Immature natural killer cell (primary cell): ENCODE results near the gene NEDD4L. TPM values are rescaled to one million over a fixed set of nuclear protein-coding genes. Genes with fewer than 3 reads are reported as not detected.

Experiments used
- DNase-seq, 3 donors: peaks; one replicate each; pipeline ENCODE4 v3.0.0; 2022; ENCODE audit warnings: mixed read lengths in 1 of 3
- H3K27ac Mint-ChIP-seq, 6 donors: one replicate each; pipeline ENCODE4 v1.8.0; 2020; ENCODE audit warnings: mixed read lengths in 6 of 6, mild to moderate bottlenecking in 5 of 6, inconsistent platforms in 4 of 6, moderate library complexity in 3 of 6
- H3K27me3 Mint-ChIP-seq, 3 donors: one replicate each; pipeline ENCODE4 v1.8.0; 2020 to 2021; ENCODE audit warnings: low read depth in 3 of 3, mild to moderate bottlenecking in 3 of 3, mixed read lengths in 3 of 3, moderate library complexity in 3 of 3, inconsistent platforms in 1 of 3
- H3K36me3 Mint-ChIP-seq, 3 donors: one replicate each; pipeline ENCODE4 v1.8.0; 2020; ENCODE audit warnings: mixed read lengths in 3 of 3, inconsistent platforms in 2 of 3, mild to moderate bottlenecking in 2 of 3
- H3K4me1 Mint-ChIP-seq, 2 donors: one replicate each; pipeline ENCODE4 v1.8.0; 2020; ENCODE audit warnings: inconsistent platforms in 2 of 2, mild to moderate bottlenecking in 2 of 2, mixed read lengths in 2 of 2, moderate library complexity in 1 of 2
- H3K4me3 Mint-ChIP-seq, 5 donors: one replicate each; pipeline ENCODE4 v1.8.0; 2020; ENCODE audit warnings: mild to moderate bottlenecking in 5 of 5, mixed read lengths in 5 of 5, inconsistent platforms in 3 of 5, moderate library complexity in 3 of 5
- H3K9me3 Mint-ChIP-seq, 6 donors: one replicate each; pipeline ENCODE4 v1.8.0; 2020; ENCODE audit warnings: mild to moderate bottlenecking in 6 of 6, mixed read lengths in 6 of 6, inconsistent platforms in 4 of 6, moderate library complexity in 3 of 6
- polyA plus RNA-seq, 3 donors: library from polyadenylated mRNA; unstranded; fragments of 300-500 nt; fragmentation: Illumina TruSeq; gene quantifications; one replicate each; pipeline ENCODE4 v1.2.3, GENCODE V29; 2021

NEDD4L gene
- polyA plus RNA-seq, 3 donors from 2014 or later: 0.62 to 2.2 (median 2.0) TPM

GRCh38 chr18:58175786-58176176 is 131.8 kb downstream of the NEDD4L start:
- Mint-ChIP-seq H3K27ac (no peak overlapping the region), H3K4me3 (no peak overlapping the region), H3K27me3 (peaks cover 7 to 8% (median 7%) of the 10 kb centered on the region in 3 donors), H3K36me3 (no peaks in the 10 kb centered on the region), H3K4me1 (no peaks in the 10 kb centered on the region), H3K9me3 (no peaks in the 10 kb centered on the region)
- DNase-seq: no peak

- Mint-ChIP-seq H3K4me1 (no peaks in the 10 kb centered on the region), H3K27ac (no peak overlapping the region), H3K27me3 (peaks cover 4 to 11% (median 7%) of the 10 kb centered on the region in 3 donors)
These were observed 133.1 kb downstream of the NEDD4L start for GRCh38 chr18:58177004-58177717.

GRCh38 chr18:58177896-58178470 is 134.0 kb downstream of the NEDD4L start:
- H3K4me3 Mint-ChIP-seq: no peak overlapping the region
- no peaks in the 10 kb centered on the region for H3K9me3 Mint-ChIP-seq
- no peak for DNase-seq
- no peaks in the 10 kb centered on the region for H3K4me1 Mint-ChIP-seq
- H3K27me3 Mint-ChIP-seq: peaks cover 6 to 11% (median 7%) of the 10 kb centered on the region in 3 donors
- no peak overlapping the region for H3K27ac Mint-ChIP-seq
- no peaks in the 10 kb centered on the region for H3K36me3 Mint-ChIP-seq

More at GRCh38 chr18:58177004-58177717, 133.1 kb downstream of the NEDD4L start:
- no peaks in the 10 kb centered on the region for H3K9me3 Mint-ChIP-seq
- H3K4me3 Mint-ChIP-seq: no peak overlapping the region
- no peaks in the 10 kb centered on the region for H3K36me3 Mint-ChIP-seq
- DNase-seq: no peak

GRCh38 chr18:58178511-58178910 is 134.5 kb downstream of the NEDD4L start:
- H3K4me1 Mint-ChIP-seq: no peaks in the 10 kb centered on the region
- H3K27me3 Mint-ChIP-seq: peaks cover 6 to 11% (median 7%) of the 10 kb centered on the region in 3 donors
- H3K9me3 Mint-ChIP-seq: no peaks in the 10 kb centered on the region
- no peak overlapping the region for H3K27ac Mint-ChIP-seq
- no peak for DNase-seq
- no peaks in the 10 kb centered on the region for H3K36me3 Mint-ChIP-seq
- H3K4me3 Mint-ChIP-seq: no peak overlapping the region

GRCh38 chr18:58180172-58180571 is 136.1 kb downstream of the NEDD4L start:
- Mint-ChIP-seq H3K27me3 (peaks cover 2 to 11% (median 6%) of the 10 kb centered on the region in 3 donors), H3K9me3 (no peaks in the 10 kb centered on the region), H3K27ac (no peak overlapping the region), H3K4me3 (no peak overlapping the region), H3K4me1 (no peaks in the 10 kb centered on the region), H3K36me3 (no peaks in the 10 kb centered on the region)
- DNase-seq: no peak

GRCh38 chr18:58180738-58181353 is 136.8 kb downstream of the NEDD4L start:
- Mint-ChIP-seq H3K9me3 (no peaks in the 10 kb centered on the region), H3K4me3 (no peak overlapping the region), H3K4me1 (no peaks in the 10 kb centered on the region), H3K27ac (no peak overlapping the region), H3K36me3 (no peaks in the 10 kb centered on the region), H3K27me3 (peaks cover 0 to 11% (median 6%) of the 10 kb centered on the region in 3 donors)
- peak; percentile 35 to 38 (median 38) for DNase-seq

GRCh38 chr18:58181988-58182387 is 138.0 kb downstream of the NEDD4L start:
- Mint-ChIP-seq H3K4me3 (no peak overlapping the region), H3K9me3 (no peaks in the 10 kb centered on the region), H3K27me3 (peaks cover 0 to 11% (median 5%) of the 10 kb centered on the region in 3 donors), H3K36me3 (no peaks in the 10 kb centered on the region), H3K4me1 (no peaks in the 10 kb centered on the region), H3K27ac (no peak overlapping the region)
- no peak for DNase-seq

GRCh38 chr18:58183226-58183625 is 139.2 kb downstream of the NEDD4L start:
- DNase-seq: no peak
- Mint-ChIP-seq H3K36me3 (no peaks in the 10 kb centered on the region), H3K9me3 (no peaks in the 10 kb centered on the region), H3K27ac (no peak overlapping the region), H3K27me3 (peaks cover 0 to 11% (median 6%) of the 10 kb centered on the region in 3 donors), H3K4me3 (no peak overlapping the region), H3K4me1 (no peaks in the 10 kb centered on the region)

GRCh38 chr18:58186258-58186948 is 142.4 kb downstream of the NEDD4L start:
- Mint-ChIP-seq H3K4me3 (no peak overlapping the region), H3K27me3 (peaks cover 0 to 5% (median 4%) of the 10 kb centered on the region in 3 donors), H3K27ac (no peak overlapping the region), H3K9me3 (no peaks in the 10 kb centered on the region), H3K4me1 (no peaks in the 10 kb centered on the region), H3K36me3 (no peaks in the 10 kb centered on the region)
- no peak for DNase-seq

- Mint-ChIP-seq H3K27ac (no peak overlapping the region), H3K4me3 (no peak overlapping the region), H3K36me3 (no peaks in the 10 kb centered on the region), H3K9me3 (no peaks in the 10 kb centered on the region), H3K4me1 (no peaks in the 10 kb centered on the region), H3K27me3 (peaks cover 2 to 7% (median 4%) of the 10 kb centered on the region in 3 donors)
- no peak for DNase-seq
These were observed 143.6 kb downstream of the NEDD4L start for GRCh38 chr18:58187674-58188073.

GRCh38 chr18:58188996-58189395 is 145.0 kb downstream of the NEDD4L start:
- H3K27me3 Mint-ChIP-seq: peaks cover 1 to 7% (median 2%) of the 10 kb centered on the region in 3 donors
- no peak for DNase-seq
- no peak overlapping the region for H3K4me3 Mint-ChIP-seq
- H3K4me1 Mint-ChIP-seq: no peaks in the 10 kb centered on the region
- H3K27ac Mint-ChIP-seq: no peak overlapping the region
- H3K36me3 Mint-ChIP-seq: no peaks in the 10 kb centered on the region
- no peaks in the 10 kb centered on the region for H3K9me3 Mint-ChIP-seq

- Mint-ChIP-seq H3K4me1 (peaks cover 1 to 11% of the 10 kb centered on the region in 2 donors), H3K27ac (no peak overlapping the region), H3K4me3 (no peak overlapping the region), H3K9me3 (no peaks in the 10 kb centered on the region), H3K36me3 (no peaks in the 10 kb centered on the region), H3K27me3 (peaks cover 2 to 7% (median 6%) of the 10 kb centered on the region in 3 donors)
- DNase-seq: no peak
These were observed 147.0 kb downstream of the NEDD4L start for GRCh38 chr18:58190842-58191530.

- H3K4me1 Mint-ChIP-seq: peaks cover 1 to 15% of the 10 kb centered on the region in 2 donors
These were observed 147.6 kb downstream of the NEDD4L start for GRCh38 chr18:58191626-58192025.

More at GRCh38 chr18:58191626-58192025, 147.6 kb downstream of the NEDD4L start:
- H3K27me3 Mint-ChIP-seq: peaks cover 2 to 7% (median 6%) of the 10 kb centered on the region in 3 donors
- no peaks in the 10 kb centered on the region for H3K36me3 Mint-ChIP-seq
- H3K9me3 Mint-ChIP-seq: no peaks in the 10 kb centered on the region
- no peak for DNase-seq
- no peak overlapping the region for H3K4me3 Mint-ChIP-seq
- H3K27ac Mint-ChIP-seq: no peak overlapping the region
